SK-N-SH treated with all-trans-retinoic acid at 6 μM for 48 hours (cell line): ENCODE results near the gene SKIC8.
A peak's percentile ranks its signal among the peaks of the same experiment; 100 is the strongest.

ENCODE experiments used
- ATAC-seq: fragments of 200-7000 bp; cut with Tn5 transposase; 3 replicates; pipeline ENCODE4 v1.9.1; 2020; ENCODE audit warnings: mild to moderate bottlenecking, moderate library complexity
- ARNTL ChIP-seq: fragments of 450-650 bp; formaldehyde crosslinking; IDR thresholded peaks from 2 replicates; pipeline ENCODE4 v1.5.0; 2020; ENCODE audit warnings: low read depth, mild to moderate bottlenecking, moderate library complexity, borderline replicate concordance
- BACH2 ChIP-seq: fragments of 250-450 bp; sonication (Bioruptor Pico); IDR thresholded peaks from 2 replicates; pipeline ENCODE4 v1.9.0; 2021; ENCODE audit warnings: mild to moderate bottlenecking, borderline replicate concordance
- CSDC2 ChIP-seq: fragments of 250-450 bp; sonication (Bioruptor Pico); IDR thresholded peaks from 2 replicates; pipeline ENCODE4 v1.5.0; 2020; ENCODE audit warnings: mild to moderate bottlenecking, moderate library complexity
- ESRRG ChIP-seq: fragments of 250-450 bp; sonication (Bioruptor Pico); IDR thresholded peaks from 2 replicates; pipeline ENCODE4 v1.6.1; 2021; ENCODE audit warnings: mild to moderate bottlenecking
- GLIS3 ChIP-seq: fragments of 250-450 bp; sonication (Bioruptor Pico); IDR thresholded peaks from 2 replicates; pipeline ENCODE4 v1.5.0; 2020; ENCODE audit warnings: mild to moderate bottlenecking, moderate library complexity
- ISL1 ChIP-seq: fragments of 250-450 bp; sonication (Bioruptor Pico); IDR thresholded peaks from 2 replicates; pipeline ENCODE4 v2.1.2; 2022; ENCODE audit warnings: mild to moderate bottlenecking, moderate library complexity
- OSR1 ChIP-seq: fragments of 250-450 bp; sonication (Bioruptor Pico); IDR thresholded peaks from 2 replicates; pipeline ENCODE4 v1.8.0; 2022; ENCODE audit warnings: moderate library complexity, mild to moderate bottlenecking, inconsistent platforms
- PPARA ChIP-seq: fragments of 250-450 bp; sonication (Bioruptor Pico); IDR thresholded peaks from 2 replicates; pipeline ENCODE4 v1.5.0; 2020; ENCODE audit warnings: mild to moderate bottlenecking, borderline replicate concordance
- RARB ChIP-seq: fragments of 250-450 bp; sonication (Bioruptor Pico); IDR thresholded peaks from 2 replicates; pipeline ENCODE4 v1.8.0; 2021; ENCODE audit warnings: mild to moderate bottlenecking, moderate library complexity
- SNAI2 ChIP-seq: fragments of 250-450 bp; sonication (Bioruptor Pico); IDR thresholded peaks from 2 replicates; pipeline ENCODE4 v1.5.0; 2020; ENCODE audit warnings: mild to moderate bottlenecking, moderate library complexity
- TCF4 ChIP-seq: fragments of 250-450 bp; sonication (Bioruptor Pico); IDR thresholded peaks from 2 replicates; pipeline ENCODE4 v1.8.0; 2021; ENCODE audit warnings: mild to moderate bottlenecking, moderate library complexity, borderline replicate concordance
- TOX ChIP-seq: fragments of 250-450 bp; sonication (Bioruptor Pico); IDR thresholded peaks from 2 replicates; pipeline ENCODE4 v1.8.0; 2021; ENCODE audit warnings: mild to moderate bottlenecking, moderate library complexity, borderline replicate concordance
- ZC3H10 ChIP-seq: fragments of 250-450 bp; sonication (Bioruptor Pico); IDR thresholded peaks from 2 replicates; pipeline ENCODE4 v1.5.1; 2021; ENCODE audit warnings: mild to moderate bottlenecking, moderate library complexity
- ZFP3 ChIP-seq: fragments of 250-450 bp; sonication (Bioruptor Pico); IDR thresholded peaks from 2 replicates; pipeline ENCODE4 v1.5.0; 2020; ENCODE audit warnings: mild to moderate bottlenecking, moderate library complexity
- ZFP30 ChIP-seq: fragments of 450-650 bp; formaldehyde crosslinking; IDR thresholded peaks from 2 replicates; pipeline ENCODE4 v1.5.0; 2022; ENCODE audit warnings: mild to moderate bottlenecking, moderate library complexity
- ZNF565 ChIP-seq: fragments of 450-650 bp; formaldehyde crosslinking; conservative IDR thresholded peaks from 2 replicates; pipeline ENCODE4 v1.5.0; 2020; ENCODE audit warnings: low read depth, mild to moderate bottlenecking, moderate library complexity
- ZNF70 ChIP-seq: fragments of 450-650 bp; formaldehyde crosslinking; IDR thresholded peaks from 2 replicates; pipeline ENCODE4 v1.5.0; 2020; ENCODE audit warnings: mild to moderate bottlenecking, moderate library complexity
- ZNF8 ChIP-seq: fragments of 450-650 bp; formaldehyde crosslinking; IDR thresholded peaks from 2 replicates; pipeline ENCODE4 v1.5.0; 2020; ENCODE audit warnings: mild to moderate bottlenecking, moderate library complexity
- TF ChIP-seq, protein P1 (sequence below): fragments of 250-450 bp; sonication (Bioruptor Pico); IDR thresholded peaks from 2 replicates; pipeline ENCODE4 v1.5.0; 2020; ENCODE audit warnings: mild to moderate bottlenecking, moderate library complexity
- TF ChIP-seq, protein P2 (sequence below): fragments of 250-450 bp; sonication (Bioruptor Pico); IDR thresholded peaks from 2 replicates; pipeline ENCODE4 v1.5.1; 2021; ENCODE audit warnings: mild to moderate bottlenecking, moderate library complexity
- TF ChIP-seq, protein P3 (sequence below): fragments of 250-450 bp; sonication (Bioruptor Pico); IDR thresholded peaks from 2 replicates; pipeline ENCODE4 v1.8.0; 2020; ENCODE audit warnings: mild to moderate bottlenecking, moderate library complexity, borderline replicate concordance

Gene SKIC8

DNA sequence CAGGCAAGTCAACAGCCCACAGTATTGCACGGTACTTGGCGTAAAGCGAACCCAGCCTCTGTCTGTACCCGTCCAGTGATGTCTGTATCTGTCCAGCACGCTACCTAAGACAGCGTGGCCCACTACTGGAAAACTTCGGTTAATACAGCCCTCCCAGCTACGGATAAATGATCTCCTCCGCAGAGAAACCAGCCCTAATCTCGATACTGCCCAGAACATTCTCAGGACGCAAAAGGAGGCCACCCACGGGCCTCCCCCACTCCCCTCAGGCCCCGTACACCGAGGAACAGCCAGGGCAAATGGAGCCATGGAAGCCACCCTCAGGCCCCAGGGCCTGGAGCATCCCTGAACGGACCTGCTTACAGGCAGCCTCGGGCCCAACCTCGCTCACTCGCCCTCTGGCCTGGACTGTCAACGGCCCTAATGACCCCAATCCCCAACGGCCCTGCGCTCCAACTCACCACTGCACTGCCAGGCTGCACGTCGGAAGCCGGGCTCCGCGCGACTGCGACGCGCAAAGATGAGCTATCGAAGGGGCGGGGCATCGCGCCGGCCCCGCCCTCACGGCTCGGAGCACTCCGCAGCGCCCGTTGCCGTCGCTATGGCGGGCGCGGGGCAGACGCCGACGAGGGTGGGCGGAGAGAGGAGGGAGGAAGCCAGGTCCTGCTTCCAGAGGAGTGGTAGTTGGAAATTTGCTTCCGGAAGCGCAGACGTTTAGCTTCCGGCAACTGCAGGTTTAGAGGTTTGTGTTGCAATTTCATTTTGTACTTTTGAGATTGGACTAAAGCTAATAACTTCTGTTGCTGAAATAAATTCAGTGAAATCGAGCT, at the start of gene SKIC8:
Gene SKIC8 (minus strand): TSS at position 509 of the 830 bp plus-strand sequence. CDS start 3,923 bp downstream, outside the sequence.
- ATAC-seq = peak; percentile 97
- no peak for TF ChIP-seq ESRRG (CRISPR knock-in tag)
- no peak for TF ChIP-seq ZNF70
- no peak for TF ChIP-seq GLIS3
- TF ChIP-seq ZFP3 (CRISPR knock-in tag) = no peak
- TF ChIP-seq, protein P1, sequence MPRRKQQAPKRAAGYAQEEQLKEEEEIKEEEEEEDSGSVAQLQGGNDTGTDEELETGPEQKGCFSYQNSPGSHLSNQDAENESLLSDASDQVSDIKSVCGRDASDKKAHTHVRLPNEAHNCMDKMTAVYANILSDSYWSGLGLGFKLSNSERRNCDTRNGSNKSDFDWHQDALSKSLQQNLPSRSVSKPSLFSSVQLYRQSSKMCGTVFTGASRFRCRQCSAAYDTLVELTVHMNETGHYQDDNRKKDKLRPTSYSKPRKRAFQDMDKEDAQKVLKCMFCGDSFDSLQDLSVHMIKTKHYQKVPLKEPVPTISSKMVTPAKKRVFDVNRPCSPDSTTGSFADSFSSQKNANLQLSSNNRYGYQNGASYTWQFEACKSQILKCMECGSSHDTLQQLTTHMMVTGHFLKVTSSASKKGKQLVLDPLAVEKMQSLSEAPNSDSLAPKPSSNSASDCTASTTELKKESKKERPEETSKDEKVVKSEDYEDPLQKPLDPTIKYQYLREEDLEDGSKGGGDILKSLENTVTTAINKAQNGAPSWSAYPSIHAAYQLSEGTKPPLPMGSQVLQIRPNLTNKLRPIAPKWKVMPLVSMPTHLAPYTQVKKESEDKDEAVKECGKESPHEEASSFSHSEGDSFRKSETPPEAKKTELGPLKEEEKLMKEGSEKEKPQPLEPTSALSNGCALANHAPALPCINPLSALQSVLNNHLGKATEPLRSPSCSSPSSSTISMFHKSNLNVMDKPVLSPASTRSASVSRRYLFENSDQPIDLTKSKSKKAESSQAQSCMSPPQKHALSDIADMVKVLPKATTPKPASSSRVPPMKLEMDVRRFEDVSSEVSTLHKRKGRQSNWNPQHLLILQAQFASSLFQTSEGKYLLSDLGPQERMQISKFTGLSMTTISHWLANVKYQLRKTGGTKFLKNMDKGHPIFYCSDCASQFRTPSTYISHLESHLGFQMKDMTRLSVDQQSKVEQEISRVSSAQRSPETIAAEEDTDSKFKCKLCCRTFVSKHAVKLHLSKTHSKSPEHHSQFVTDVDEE = no peak
- no peak for TF ChIP-seq ZFP30 (CRISPR knock-in tag)
- no peak for TF ChIP-seq PPARA (CRISPR knock-in tag)
- TF ChIP-seq OSR1 = no peak
- no peak for TF ChIP-seq ZC3H10
- TF ChIP-seq, protein P2, sequence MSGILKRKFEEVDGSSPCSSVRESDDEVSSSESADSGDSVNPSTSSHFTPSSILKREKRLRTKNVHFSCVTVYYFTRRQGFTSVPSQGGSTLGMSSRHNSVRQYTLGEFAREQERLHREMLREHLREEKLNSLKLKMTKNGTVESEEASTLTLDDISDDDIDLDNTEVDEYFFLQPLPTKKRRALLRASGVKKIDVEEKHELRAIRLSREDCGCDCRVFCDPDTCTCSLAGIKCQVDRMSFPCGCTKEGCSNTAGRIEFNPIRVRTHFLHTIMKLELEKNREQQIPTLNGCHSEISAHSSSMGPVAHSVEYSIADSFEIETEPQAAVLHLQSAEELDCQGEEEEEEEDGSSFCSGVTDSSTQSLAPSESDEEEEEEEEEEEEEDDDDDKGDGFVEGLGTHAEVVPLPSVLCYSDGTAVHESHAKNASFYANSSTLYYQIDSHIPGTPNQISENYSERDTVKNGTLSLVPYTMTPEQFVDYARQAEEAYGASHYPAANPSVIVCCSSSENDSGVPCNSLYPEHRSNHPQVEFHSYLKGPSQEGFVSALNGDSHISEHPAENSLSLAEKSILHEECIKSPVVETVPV (CRISPR knock-in tag) = no peak
- TF ChIP-seq ZNF8 (CRISPR knock-in tag) = no peak
- no peak for TF ChIP-seq CSDC2
- TF ChIP-seq RARB = no peak
- no peak for TF ChIP-seq SNAI2 (CRISPR knock-in tag)
- TF ChIP-seq, all 23 proteins: peak for 0

DNA sequence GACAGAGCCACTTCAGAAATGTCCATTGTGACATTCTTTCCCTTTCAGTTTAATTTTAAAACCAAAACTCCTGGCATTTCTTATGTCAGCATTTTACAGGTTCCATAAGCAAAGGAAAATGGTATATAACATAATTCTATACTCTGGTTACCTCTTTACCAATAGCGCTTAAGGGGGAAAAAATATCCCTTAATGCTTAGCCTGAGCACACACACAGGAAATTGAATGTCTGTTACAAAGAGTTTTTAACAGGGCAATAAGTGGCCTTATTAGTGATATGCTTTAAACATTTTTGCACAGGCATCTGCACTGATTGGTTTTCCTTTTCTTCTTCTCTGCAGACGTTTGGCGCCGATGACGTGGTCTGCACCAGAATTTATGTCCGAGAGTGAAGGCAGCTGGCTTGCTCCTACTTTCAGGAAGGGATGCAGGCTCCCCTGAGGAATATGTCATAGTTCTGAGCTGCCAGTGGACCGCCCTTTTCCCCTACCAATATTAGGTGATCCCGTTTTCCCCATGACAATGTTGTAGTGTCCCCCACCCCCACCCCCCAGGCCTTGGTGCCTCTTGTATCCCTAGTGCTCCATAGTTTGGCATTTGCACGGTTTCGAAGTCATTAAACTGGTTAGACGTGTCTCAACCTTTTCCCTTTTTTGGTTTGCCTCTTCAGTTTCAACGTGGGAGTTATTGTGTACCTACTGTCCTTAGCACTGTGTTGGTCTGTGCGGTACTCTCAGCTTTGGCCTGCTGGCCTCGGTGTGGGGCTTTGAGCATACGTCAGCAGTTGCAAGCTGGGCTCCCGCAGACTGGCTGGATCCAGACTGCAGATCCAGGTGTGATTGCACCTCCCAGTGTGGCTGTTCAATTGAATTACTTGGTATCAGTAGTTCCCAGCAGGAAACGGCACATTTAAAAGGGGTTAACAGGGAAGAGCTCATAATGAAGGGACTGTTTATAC, 48.5 kb upstream of the SKIC8 start:
- ATAC-seq = no peak
- no peak for TF ChIP-seq SNAI2 (CRISPR knock-in tag)
- TF ChIP-seq ZNF8 (CRISPR knock-in tag) = no peak
- no peak for TF ChIP-seq TOX
- no peak for TF ChIP-seq ZNF70
- TF ChIP-seq CSDC2 = no peak
- TF ChIP-seq TCF4 (CRISPR knock-in tag) = no peak
- TF ChIP-seq PPARA (CRISPR knock-in tag) = no peak
- no peak for TF ChIP-seq ISL1 (CRISPR knock-in tag)
- TF ChIP-seq ZNF565 (CRISPR knock-in tag) = no peak
- no peak for TF ChIP-seq BACH2 (CRISPR knock-in tag)
- TF ChIP-seq, protein P1 = no peak
- TF ChIP-seq, protein P3, sequence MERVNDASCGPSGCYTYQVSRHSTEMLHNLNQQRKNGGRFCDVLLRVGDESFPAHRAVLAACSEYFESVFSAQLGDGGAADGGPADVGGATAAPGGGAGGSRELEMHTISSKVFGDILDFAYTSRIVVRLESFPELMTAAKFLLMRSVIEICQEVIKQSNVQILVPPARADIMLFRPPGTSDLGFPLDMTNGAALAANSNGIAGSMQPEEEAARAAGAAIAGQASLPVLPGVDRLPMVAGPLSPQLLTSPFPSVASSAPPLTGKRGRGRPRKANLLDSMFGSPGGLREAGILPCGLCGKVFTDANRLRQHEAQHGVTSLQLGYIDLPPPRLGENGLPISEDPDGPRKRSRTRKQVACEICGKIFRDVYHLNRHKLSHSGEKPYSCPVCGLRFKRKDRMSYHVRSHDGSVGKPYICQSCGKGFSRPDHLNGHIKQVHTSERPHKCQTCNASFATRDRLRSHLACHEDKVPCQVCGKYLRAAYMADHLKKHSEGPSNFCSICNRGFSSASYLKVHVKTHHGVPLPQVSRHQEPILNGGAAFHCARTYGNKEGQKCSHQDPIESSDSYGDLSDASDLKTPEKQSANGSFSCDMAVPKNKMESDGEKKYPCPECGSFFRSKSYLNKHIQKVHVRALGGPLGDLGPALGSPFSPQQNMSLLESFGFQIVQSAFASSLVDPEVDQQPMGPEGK (CRISPR knock-in tag) = no peak
- TF ChIP-seq OSR1 = no peak
- TF ChIP-seq, protein P2 (CRISPR knock-in tag) = no peak
- no peak for TF ChIP-seq ARNTL (CRISPR knock-in tag)
- TF ChIP-seq RARB = no peak
